Stimulated activated memory B cell treated with anti-CD40 and anti-IgM and Interleukin-4, amounts not matched to agents 10 μg/mL and 1 μg/mL and 100 μg/mL, for 72 hours (primary cell): Measurements from ENCODE around the gene ADGRL3.

Source experiments
- ATAC-seq: fragments of 150-1000 bp; cut with Tn5 transposase; 2 replicates; pipeline ENCODE4 v1.10.0; 2021
- H3K27ac Mint-ChIP-seq: one replicate; pipeline ENCODE4 v1.8.0; 2022; ENCODE audit warnings: mild to moderate bottlenecking, mixed read lengths
- H3K27me3 Mint-ChIP-seq: one replicate; pipeline ENCODE4 v1.8.0; 2022; ENCODE audit warnings: mixed read lengths
- H3K36me3 Mint-ChIP-seq: one replicate; pipeline ENCODE4 v1.8.0; 2022; ENCODE audit warnings: mixed read lengths
- H3K4me1 Mint-ChIP-seq: one replicate; pipeline ENCODE4 v1.8.0; 2022; ENCODE audit warnings: mixed read lengths
- H3K4me3 Mint-ChIP-seq: one replicate; pipeline ENCODE4 v1.8.0; 2022; ENCODE audit warnings: mild to moderate bottlenecking, moderate library complexity, mixed read lengths
- H3K9me3 Mint-ChIP-seq: one replicate; pipeline ENCODE4 v1.8.0; 2022; ENCODE audit warnings: mixed read lengths

Gene ADGRL3

DNA sequence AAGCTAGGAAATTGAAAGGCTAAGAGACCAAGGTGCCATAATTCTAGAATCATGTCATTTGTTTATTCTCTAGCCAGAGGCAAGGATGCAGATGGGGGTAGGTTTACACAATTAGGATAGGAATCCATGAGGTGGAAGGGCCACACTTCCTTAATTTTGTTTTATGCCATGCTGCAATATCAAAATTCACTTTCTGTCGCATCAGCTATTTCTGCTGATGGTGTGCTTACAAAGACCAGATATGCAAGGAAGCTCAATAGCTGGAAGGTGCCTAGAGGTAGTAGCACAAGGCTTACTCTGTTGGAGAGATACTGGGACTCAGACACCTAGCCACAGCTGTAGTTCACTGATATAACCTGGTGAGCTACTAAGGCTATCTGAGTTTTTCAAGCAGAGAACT is 328.5 kb downstream of the ADGRL3 start:
- Mint-ChIP-seq H3K27ac (no peak overlapping the region), H3K36me3 (no peaks in the 10 kb centered on the region), H3K27me3 (no peaks in the 10 kb centered on the region), H3K4me1 (no peaks in the 10 kb centered on the region), H3K4me3 (no peak overlapping the region), H3K9me3 (peaks cover 14% of the 10 kb centered on the region)
- no peak for ATAC-seq

GRCh38 chr4:61531188-61531587 is 331.1 kb downstream of the ADGRL3 start:
- H3K27ac Mint-ChIP-seq, result no peak overlapping the region

GRCh38 chr4:61532336-61533000 is 332.3 kb downstream of the ADGRL3 start:
- no peak overlapping the region for H3K4me3 Mint-ChIP-seq
- H3K27me3 Mint-ChIP-seq, result no peaks in the 10 kb centered on the region
- H3K27ac Mint-ChIP-seq, result no peak overlapping the region
- no peaks in the 10 kb centered on the region for H3K4me1 Mint-ChIP-seq
- ATAC-seq, result no peak
- peaks cover 11% of the 10 kb centered on the region for H3K9me3 Mint-ChIP-seq
- H3K36me3 Mint-ChIP-seq, result no peaks in the 10 kb centered on the region

More at GRCh38 chr4:61531188-61531587, 331.1 kb downstream of the ADGRL3 start:
- no peak overlapping the region for H3K4me3 Mint-ChIP-seq
- no peaks in the 10 kb centered on the region for H3K27me3 Mint-ChIP-seq
- ATAC-seq, result no peak
- H3K9me3 Mint-ChIP-seq, result peaks cover 11% of the 10 kb centered on the region
- H3K36me3 Mint-ChIP-seq, result no peaks in the 10 kb centered on the region
- H3K4me1 Mint-ChIP-seq, result no peaks in the 10 kb centered on the region

DNA sequence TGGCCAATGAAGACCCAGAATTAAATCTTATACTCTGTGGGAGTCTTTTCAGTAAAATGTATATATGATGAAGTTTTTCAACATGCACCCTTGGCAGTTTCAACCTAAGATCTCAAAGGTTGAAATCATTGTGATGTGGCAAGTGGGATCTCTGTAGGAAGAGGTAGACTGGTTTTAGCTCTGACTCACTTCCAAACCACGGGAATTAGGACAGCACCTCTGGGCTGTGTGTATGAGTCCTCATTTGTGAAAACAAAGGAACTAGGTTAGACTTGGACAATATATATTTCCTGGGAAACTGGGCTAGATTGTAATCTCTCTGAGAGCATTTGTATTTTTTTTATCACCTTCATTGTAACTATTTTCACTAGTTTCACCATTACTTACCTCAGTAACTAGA is 333.0 kb downstream of the ADGRL3 start:
- Mint-ChIP-seq H3K4me3 (no peak overlapping the region), H3K36me3 (no peaks in the 10 kb centered on the region), H3K4me1 (no peaks in the 10 kb centered on the region), H3K27ac (no peak overlapping the region), H3K27me3 (no peaks in the 10 kb centered on the region), H3K9me3 (peaks cover 11% of the 10 kb centered on the region)
- ATAC-seq, result no peak

DNA sequence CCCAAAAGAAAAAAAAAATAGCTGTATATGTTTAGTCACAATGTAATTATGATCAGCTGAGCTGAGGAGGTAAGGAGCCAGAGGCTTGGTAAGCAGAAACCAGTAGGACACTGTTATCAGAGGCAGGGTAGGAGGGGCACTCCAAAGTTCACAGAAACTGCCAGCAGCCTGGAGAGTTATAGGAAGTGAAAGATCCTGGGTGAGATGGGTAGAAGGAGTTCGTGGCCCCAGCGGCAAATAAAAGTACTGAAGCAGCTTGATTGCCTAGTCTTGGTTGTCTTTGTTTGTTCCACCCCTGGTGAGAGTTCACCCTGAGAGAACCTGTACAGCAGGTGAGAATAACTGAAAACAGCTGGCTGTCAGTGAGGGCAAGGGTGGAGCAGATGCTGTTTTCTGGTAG is 340.8 kb downstream of the ADGRL3 start:
- peaks cover 11% of the 10 kb centered on the region for H3K9me3 Mint-ChIP-seq
- no peaks in the 10 kb centered on the region for H3K4me1 Mint-ChIP-seq
- H3K4me3 Mint-ChIP-seq, result no peak overlapping the region
- H3K36me3 Mint-ChIP-seq, result no peaks in the 10 kb centered on the region
- H3K27ac Mint-ChIP-seq, result no peak overlapping the region
- H3K27me3 Mint-ChIP-seq, result no peaks in the 10 kb centered on the region
- no peak for ATAC-seq

GRCh38 chr4:61541459-61541858 is 341.3 kb downstream of the ADGRL3 start:
- Mint-ChIP-seq H3K27me3 (no peaks in the 10 kb centered on the region), H3K36me3 (no peaks in the 10 kb centered on the region), H3K27ac (no peak overlapping the region), H3K9me3 (peaks cover 9% of the 10 kb centered on the region), H3K4me3 (no peak overlapping the region), H3K4me1 (no peaks in the 10 kb centered on the region)
- ATAC-seq, result no peak

- Mint-ChIP-seq H3K27me3 (no peaks in the 10 kb centered on the region), H3K9me3 (peaks cover 4% of the 10 kb centered on the region), H3K4me1 (no peaks in the 10 kb centered on the region), H3K27ac (no peak overlapping the region), H3K4me3 (no peak overlapping the region), H3K36me3 (no peaks in the 10 kb centered on the region)
- no peak for ATAC-seq
Observed at GRCh38 chr4:61543976-61544375, 343.9 kb downstream of the ADGRL3 start.

- Mint-ChIP-seq H3K9me3 (peaks cover 1% of the 10 kb centered on the region), H3K27me3 (no peaks in the 10 kb centered on the region), H3K4me1 (no peaks in the 10 kb centered on the region), H3K4me3 (no peak overlapping the region), H3K36me3 (no peaks in the 10 kb centered on the region), H3K27ac (no peak overlapping the region)
- no peak for ATAC-seq
Observed at GRCh38 chr4:61545902-61546480, 345.9 kb downstream of the ADGRL3 start.

- H3K36me3 Mint-ChIP-seq, result no peaks in the 10 kb centered on the region
- no peaks in the 10 kb centered on the region for H3K4me1 Mint-ChIP-seq
- no peak overlapping the region for H3K4me3 Mint-ChIP-seq
- H3K27ac Mint-ChIP-seq, result no peak overlapping the region
- no peaks in the 10 kb centered on the region for H3K9me3 Mint-ChIP-seq
- no peaks in the 10 kb centered on the region for H3K27me3 Mint-ChIP-seq
- no peak for ATAC-seq
Observed at GRCh38 chr4:61549336-61549735, 349.2 kb downstream of the ADGRL3 start.

GRCh38 chr4:61553557-61554125 is 353.5 kb downstream of the ADGRL3 start:
- Mint-ChIP-seq H3K9me3 (no peaks in the 10 kb centered on the region), H3K36me3 (no peaks in the 10 kb centered on the region), H3K27ac (no peak overlapping the region), H3K4me1 (no peaks in the 10 kb centered on the region), H3K4me3 (no peak overlapping the region), H3K27me3 (no peaks in the 10 kb centered on the region)
- ATAC-seq, result no peak

- no peaks in the 10 kb centered on the region for H3K36me3 Mint-ChIP-seq
- no peaks in the 10 kb centered on the region for H3K9me3 Mint-ChIP-seq
- H3K4me3 Mint-ChIP-seq, result no peak overlapping the region
- H3K27ac Mint-ChIP-seq, result no peak overlapping the region
- ATAC-seq, result no peak
- no peaks in the 10 kb centered on the region for H3K4me1 Mint-ChIP-seq
- no peaks in the 10 kb centered on the region for H3K27me3 Mint-ChIP-seq
Observed at GRCh38 chr4:61555789-61556188, 355.7 kb downstream of the ADGRL3 start.

GRCh38 chr4:61556277-61556676 is 356.2 kb downstream of the ADGRL3 start:
- Mint-ChIP-seq H3K4me3 (no peak overlapping the region), H3K9me3 (no peaks in the 10 kb centered on the region), H3K36me3 (no peaks in the 10 kb centered on the region), H3K27me3 (no peaks in the 10 kb centered on the region), H3K4me1 (no peaks in the 10 kb centered on the region), H3K27ac (no peak overlapping the region)
- no peak for ATAC-seq

DNA sequence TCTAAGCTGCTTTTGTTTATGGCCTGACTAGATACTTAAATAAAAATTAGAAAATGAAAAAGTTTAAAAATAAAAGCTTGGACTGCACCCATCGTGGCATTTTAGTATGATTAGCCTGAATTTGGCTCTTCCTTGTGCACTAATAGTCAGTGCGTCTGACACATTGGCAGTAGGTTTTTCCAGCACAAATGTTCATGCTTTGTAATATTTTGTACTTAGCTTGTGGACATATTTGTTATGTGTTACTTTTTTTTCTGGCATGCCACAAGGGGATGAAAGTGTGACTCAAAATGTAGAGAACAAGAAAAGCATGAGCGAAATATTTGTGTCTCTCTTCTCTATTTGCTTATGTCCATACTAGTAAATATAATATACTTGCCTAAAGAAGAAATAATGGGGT is 359.3 kb downstream of the ADGRL3 start:
- H3K27me3 Mint-ChIP-seq, result no peaks in the 10 kb centered on the region
- H3K36me3 Mint-ChIP-seq, result no peaks in the 10 kb centered on the region
- H3K4me1 Mint-ChIP-seq, result no peaks in the 10 kb centered on the region
- ATAC-seq, result no peak
- H3K9me3 Mint-ChIP-seq, result no peaks in the 10 kb centered on the region
- no peak overlapping the region for H3K4me3 Mint-ChIP-seq
- no peak overlapping the region for H3K27ac Mint-ChIP-seq

DNA sequence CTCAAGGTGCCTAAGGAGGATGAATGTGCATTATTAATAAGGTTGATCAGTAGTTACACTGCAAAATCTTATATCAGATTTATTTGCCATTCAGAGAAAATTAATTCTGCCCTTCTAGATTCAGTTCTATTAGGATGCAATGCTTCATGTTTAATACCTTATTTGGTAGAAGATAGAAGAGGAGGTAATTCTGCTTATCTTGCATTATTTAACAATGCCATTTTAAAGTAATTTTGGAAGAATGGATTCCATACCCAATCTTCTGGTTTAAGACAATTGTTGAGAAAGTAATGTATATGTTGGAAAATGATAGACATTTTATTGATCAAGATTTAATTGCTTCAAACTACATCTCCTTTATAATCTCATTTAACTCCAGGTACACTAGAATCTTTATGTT is 360.9 kb downstream of the ADGRL3 start:
- no peaks in the 10 kb centered on the region for H3K27me3 Mint-ChIP-seq
- H3K36me3 Mint-ChIP-seq, result no peaks in the 10 kb centered on the region
- no peaks in the 10 kb centered on the region for H3K9me3 Mint-ChIP-seq
- H3K4me1 Mint-ChIP-seq, result no peaks in the 10 kb centered on the region
- ATAC-seq, result no peak
- no peak overlapping the region for H3K27ac Mint-ChIP-seq
- H3K4me3 Mint-ChIP-seq, result no peak overlapping the region

- no peak for ATAC-seq
- no peaks in the 10 kb centered on the region for H3K36me3 Mint-ChIP-seq
- no peak overlapping the region for H3K27ac Mint-ChIP-seq
- no peak overlapping the region for H3K4me3 Mint-ChIP-seq
- no peaks in the 10 kb centered on the region for H3K4me1 Mint-ChIP-seq
- peaks cover 7% of the 10 kb centered on the region for H3K9me3 Mint-ChIP-seq
- no peaks in the 10 kb centered on the region for H3K27me3 Mint-ChIP-seq
Observed at GRCh38 chr4:61571761-61572559, 371.8 kb downstream of the ADGRL3 start.
